HUES64 (cell line): ENCODE data around the gene NSUN2.

ENCODE experiments used
- H3K27ac ChIP-seq: 2 replicates; pipeline ENCODE4 v1.7.0; 2013; ENCODE audit warnings: low read depth, low read length, inconsistent platforms
- H3K27me3 ChIP-seq: 2 replicates; pipeline ENCODE4 v1.6.1; 2013; ENCODE audit warnings: mild to moderate bottlenecking, low read length; ENCODE audit not compliant: insufficient read depth
- H3K36me3 ChIP-seq: 2 replicates; pipeline ENCODE4 v1.6.1; 2013; ENCODE audit warnings: mild to moderate bottlenecking, low read length; ENCODE audit not compliant: insufficient read depth
- H3K4me1 ChIP-seq: 2 replicates; pipeline ENCODE4 v1.6.1; 2013; ENCODE audit warnings: mild to moderate bottlenecking, low read length, moderate library complexity; ENCODE audit not compliant: insufficient read depth
- H3K4me3 ChIP-seq: 2 replicates; pipeline ENCODE4 v1.5.1; 2013; ENCODE audit warnings: mild to moderate bottlenecking, low read length, moderate library complexity
- H3K9ac ChIP-seq: 2 replicates; pipeline ENCODE4 v1.6.1; 2013; ENCODE audit warnings: mild to moderate bottlenecking, low read depth, low read length
- H3K9me3 ChIP-seq: 2 replicates; pipeline ENCODE4 v1.6.1; 2013; ENCODE audit warnings: low read depth, low read length; ENCODE audit not compliant: insufficient read depth
- WGBS: fragments of 150-250, 120-280 bp; methylation state at CpG from one replicate; pipeline ENCODE4 v1.1.7; 2013; ENCODE audit warnings: missing lambda C conversion rate; 5-methylcytosine and 5-hydroxymethylcytosine counted together

The NSUN2 gene

DNA sequence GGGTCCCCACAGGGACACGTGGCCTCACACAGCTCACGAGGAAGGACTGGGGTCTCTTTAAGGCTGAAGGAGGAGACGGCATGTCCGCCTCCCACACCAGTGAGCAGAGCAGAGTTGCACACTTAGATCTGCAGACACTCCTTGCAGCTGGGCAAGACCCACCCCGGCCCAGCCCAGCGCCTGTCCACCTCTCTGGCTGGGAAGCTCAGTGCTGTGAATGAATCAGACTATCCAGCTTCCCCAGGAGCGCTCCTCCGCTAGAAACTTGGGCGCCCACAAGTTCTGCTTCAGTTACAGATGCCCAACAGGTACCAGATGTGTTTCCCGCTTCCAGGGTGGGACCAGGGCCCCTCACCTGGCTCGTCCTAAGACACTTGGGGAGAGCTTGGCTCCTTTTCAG is 78.9 kb downstream of the NSUN2 start:
- H3K9ac ChIP-seq: no peak overlapping the region

DNA sequence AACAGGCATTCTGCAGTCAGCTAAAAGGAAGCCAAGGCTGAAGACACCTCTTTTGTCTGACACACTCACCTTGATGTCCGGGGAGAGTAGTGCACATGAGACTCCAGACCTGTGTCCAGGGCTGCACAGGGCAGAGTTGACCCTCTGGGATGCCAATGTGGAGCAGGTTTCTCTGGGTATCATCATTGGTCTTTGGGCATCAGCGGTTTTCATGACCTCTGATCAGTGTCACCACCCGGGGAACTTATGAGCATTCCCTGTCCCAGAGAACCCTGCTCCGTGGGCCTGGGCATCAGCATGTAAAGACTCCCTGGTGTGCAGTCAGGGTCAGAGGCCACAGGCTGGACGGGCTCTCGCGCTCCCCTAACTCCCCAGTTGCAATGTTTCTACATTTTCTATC is 80.2 kb downstream of the NSUN2 start:
- Histone ChIP-seq H3K9me3 (peaks cover 5% of the 10 kb centered on the region; the same call in 1 of the 2 replicates), H3K4me1 (no peaks in the 10 kb centered on the region), H3K27me3 (no peaks in the 10 kb centered on the region), H3K27ac (no peak overlapping the region), H3K9ac (no peak overlapping the region), H3K36me3 (no peaks in the 10 kb centered on the region), H3K4me3 (no peak overlapping the region)
- 94% methylated on average over 7 of the region's 7 CpGs for WGBS

More for the DNA sequence above, 78.9 kb downstream of the NSUN2 start:
- H3K36me3 ChIP-seq: no peaks in the 10 kb centered on the region
- H3K27me3 ChIP-seq: no peaks in the 10 kb centered on the region
- 90% methylated on average over 11 of the region's 11 CpGs for WGBS
- H3K27ac ChIP-seq: no peak overlapping the region
- H3K9me3 ChIP-seq: peaks cover 18% of the 10 kb centered on the region
- no peaks in the 10 kb centered on the region for H3K4me1 ChIP-seq
- H3K4me3 ChIP-seq: no peak overlapping the region

DNA sequence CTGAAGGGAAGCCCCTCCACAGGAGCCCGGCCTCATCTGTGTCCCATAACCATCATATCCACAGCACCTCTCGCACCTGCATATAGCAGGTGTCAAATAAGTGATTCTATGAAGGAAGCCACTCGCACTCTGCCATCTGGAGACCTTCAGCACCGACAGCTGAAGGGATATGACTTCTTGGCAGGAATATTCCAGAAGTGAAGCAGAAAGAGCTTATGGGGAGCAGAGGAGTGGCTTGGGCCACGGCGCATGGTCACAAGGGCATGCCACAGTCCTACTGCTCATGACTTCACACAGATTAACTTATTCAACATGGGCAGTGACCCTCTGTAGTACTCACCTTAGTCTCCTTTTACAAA is 80.9 kb downstream of the NSUN2 start:
- Histone ChIP-seq H3K27me3 (no peaks in the 10 kb centered on the region), H3K4me3 (no peak overlapping the region), H3K27ac (no peak overlapping the region), H3K36me3 (no peaks in the 10 kb centered on the region), H3K4me1 (no peaks in the 10 kb centered on the region), H3K9me3 (no peaks in the 10 kb centered on the region), H3K9ac (no peak overlapping the region)
- 94% methylated on average over 6 of the region's 6 CpGs for whole genome bisulfite sequencing

DNA sequence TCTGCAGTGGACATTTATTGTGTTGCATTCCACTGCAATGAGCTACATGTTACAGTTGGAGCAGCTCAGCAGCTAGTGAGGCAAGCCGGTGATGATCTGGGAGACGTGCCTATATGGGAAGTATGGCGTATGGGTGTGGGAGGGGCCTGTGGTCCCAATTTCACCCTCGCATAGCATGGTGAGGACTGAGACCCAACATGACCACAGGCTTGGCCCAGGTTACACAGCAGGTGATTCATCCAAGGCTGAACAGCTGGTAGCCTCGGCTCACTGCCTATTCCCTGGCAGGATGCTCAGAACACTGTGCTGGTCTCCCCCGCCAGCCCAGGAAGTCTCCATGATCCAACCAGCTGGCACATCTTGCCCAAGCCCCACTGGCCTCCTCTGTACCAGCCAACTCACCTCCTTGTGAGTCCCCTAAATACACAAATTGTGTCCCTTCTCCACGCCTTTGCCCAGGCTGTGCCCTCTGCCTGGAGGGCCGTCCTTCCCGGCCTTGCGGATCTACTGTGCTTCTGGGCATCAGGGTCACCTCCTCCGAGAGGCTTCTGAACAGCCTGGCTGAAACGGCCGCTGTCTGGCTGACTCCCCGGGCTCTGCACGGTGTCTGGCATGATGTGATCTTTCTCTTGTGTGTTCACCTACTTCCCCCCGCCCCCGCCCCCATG is 81.4 kb downstream of the NSUN2 start:
- H3K36me3 ChIP-seq: no peaks in the 10 kb centered on the region
- 94% methylated on average over 15 of the region's 17 CpGs for WGBS
- H3K4me3 ChIP-seq: no peak overlapping the region
- H3K27me3 ChIP-seq: no peaks in the 10 kb centered on the region
- no peaks in the 10 kb centered on the region for H3K9me3 ChIP-seq
- H3K27ac ChIP-seq: no peak overlapping the region
- H3K9ac ChIP-seq: no peak overlapping the region
- no peaks in the 10 kb centered on the region for H3K4me1 ChIP-seq

DNA sequence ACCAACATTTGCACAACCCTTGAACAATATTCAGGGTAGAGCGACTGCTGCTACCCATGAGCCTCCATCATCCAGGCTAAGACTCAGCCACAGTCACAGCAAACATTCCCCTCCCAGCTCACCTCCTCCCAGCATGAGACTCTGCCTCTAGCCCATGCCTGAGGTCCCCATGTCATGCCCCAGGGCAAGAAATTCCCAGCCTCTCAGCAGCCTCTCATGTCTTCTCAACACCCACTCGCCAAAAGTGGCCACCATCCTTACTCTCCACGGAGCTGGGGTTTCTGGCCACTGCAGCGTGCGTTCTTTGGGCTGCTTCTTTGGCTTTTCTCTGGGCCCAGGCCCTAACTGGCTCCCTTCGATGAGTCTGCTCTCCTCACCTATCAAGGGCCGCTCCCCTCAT is 82.2 kb downstream of the NSUN2 start:
- no peaks in the 10 kb centered on the region for H3K9me3 ChIP-seq
- H3K27ac ChIP-seq: no peak overlapping the region
- no peak overlapping the region for H3K9ac ChIP-seq
- H3K4me1 ChIP-seq: no peaks in the 10 kb centered on the region
- H3K4me3 ChIP-seq: no peak overlapping the region
- 91% methylated on average over 7 of the region's 7 CpGs for WGBS
- H3K27me3 ChIP-seq: no peaks in the 10 kb centered on the region
- no peaks in the 10 kb centered on the region for H3K36me3 ChIP-seq
